ENCODE measurements around the gene PTPRM.

- TF ChIP-seq POLR2A (IDR thresholded peaks at IDR 0.05; ENCODE audit: low read depth, low read length) (no peak), SPI1 (IDR thresholded peaks at IDR 0.05; ENCODE audit: low read depth, low read length) (no peak), POLR2AphosphoS5 (IDR thresholded peaks at IDR 0.05; ENCODE audit: low read depth, low read length) (no peak), POU2F2 (IDR thresholded peaks at IDR 0.05; ENCODE audit: low read depth, low read length) (no peak), TAF1 (IDR thresholded peaks at IDR 0.05; ENCODE audit: low read depth, low read length) (no peak), PAX5 (IDR thresholded peaks at IDR 0.05; ENCODE audit: insufficient read depth, low read length, severe bottlenecking) (no peak)
Observed at GRCh38 chr18:8279781-8280330, 712.7 kb downstream of the PTPRM start.

All from GM12891 (cell line).